ENCODE measurements around the gene PTPRN2. TPM values are rescaled to one million over a fixed set of nuclear protein-coding genes. Genes with fewer than 3 reads are reported as not detected.

PTPRN2 gene
- polyA plus RNA-seq, 4 donors, result 1.6 to 11.7 (median 4.0) TPM

- no peak overlapping the region for H3K27ac ChIP-seq (ENCODE audit: low read depth in 1 of 3, low read length in 2 of 3)
- H3K4me3 ChIP-seq (ENCODE audit: low read depth in 1 of 3, low read length in 3 of 3), result no peak overlapping the region
- no peaks in the 10 kb centered on the region for H3K4me1 ChIP-seq (ENCODE audit: control insufficient read depth in 3 of 3, insufficient read depth in 2 of 3, low read depth in 1 of 3, low read length in 2 of 3)
- H3K27me3 ChIP-seq (ENCODE audit: control insufficient read depth in 3 of 3, insufficient read depth in 3 of 3, low read length in 3 of 3), result no peaks in the 10 kb centered on the region
- no peaks in the 10 kb centered on the region for H3K36me3 ChIP-seq (ENCODE audit: control insufficient read depth in 3 of 3, insufficient read depth in 2 of 3, low read depth in 1 of 3, low read length in 3 of 3)
- H3K9me3 ChIP-seq (ENCODE audit: control insufficient read depth in 2 of 2, insufficient read depth in 1 of 2, low read depth in 1 of 2, low read length in 1 of 2), result peaks cover 0 to 3% of the 10 kb centered on the region in 2 donors
- WGBS, 3 donors, result 85 to 92% (median 85%) methylated on average over 48 of the region's 48 CpGs
- FAIRE-seq (no peak), DNase-seq (no peak)
Observed at GRCh38 chr7:157757776-157758467, 829.7 kb downstream of the PTPRN2 start.

DNA sequence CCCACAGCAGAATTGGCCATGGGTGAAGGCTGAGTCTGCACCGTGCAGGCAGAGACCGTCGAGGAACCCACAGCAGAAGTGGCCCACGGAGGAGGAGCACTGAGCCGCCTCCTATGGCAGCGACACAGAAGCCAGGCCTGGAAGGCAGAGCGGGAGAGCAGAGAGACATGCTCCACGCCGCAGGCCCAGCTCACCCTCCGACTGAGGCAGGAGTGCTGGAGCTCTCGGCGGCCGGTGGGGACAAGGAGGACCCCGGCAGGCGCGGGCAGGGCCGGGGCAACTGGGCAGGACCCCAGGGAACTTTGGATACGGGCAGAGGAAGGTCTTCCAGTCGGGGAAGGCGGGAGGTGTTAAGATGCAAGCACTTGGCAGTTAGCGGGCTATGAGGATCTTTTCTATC is 830.4 kb downstream of the PTPRN2 start:
- WGBS, 3 donors, result 85 to 93% (median 87%) methylated on average over 19 to 21 of the region's 21 CpGs
- DNase-seq (no peak), FAIRE-seq (no peak)
- no peak overlapping the region for H3K4me3 ChIP-seq (ENCODE audit: low read depth in 1 of 3, low read length in 3 of 3)
- H3K27me3 ChIP-seq (ENCODE audit: control insufficient read depth in 3 of 3, insufficient read depth in 3 of 3, low read length in 3 of 3), result no peaks in the 10 kb centered on the region
- H3K4me1 ChIP-seq (ENCODE audit: control insufficient read depth in 3 of 3, insufficient read depth in 2 of 3, low read depth in 1 of 3, low read length in 2 of 3), result no peaks in the 10 kb centered on the region
- no peaks in the 10 kb centered on the region for H3K9me3 ChIP-seq (ENCODE audit: control insufficient read depth in 2 of 2, insufficient read depth in 1 of 2, low read depth in 1 of 2, low read length in 1 of 2)
- H3K27ac ChIP-seq (ENCODE audit: low read depth in 1 of 3, low read length in 2 of 3), result no peak overlapping the region
- H3K36me3 ChIP-seq (ENCODE audit: control insufficient read depth in 3 of 3, insufficient read depth in 2 of 3, low read depth in 1 of 3, low read length in 3 of 3), result no peaks in the 10 kb centered on the region

DNA sequence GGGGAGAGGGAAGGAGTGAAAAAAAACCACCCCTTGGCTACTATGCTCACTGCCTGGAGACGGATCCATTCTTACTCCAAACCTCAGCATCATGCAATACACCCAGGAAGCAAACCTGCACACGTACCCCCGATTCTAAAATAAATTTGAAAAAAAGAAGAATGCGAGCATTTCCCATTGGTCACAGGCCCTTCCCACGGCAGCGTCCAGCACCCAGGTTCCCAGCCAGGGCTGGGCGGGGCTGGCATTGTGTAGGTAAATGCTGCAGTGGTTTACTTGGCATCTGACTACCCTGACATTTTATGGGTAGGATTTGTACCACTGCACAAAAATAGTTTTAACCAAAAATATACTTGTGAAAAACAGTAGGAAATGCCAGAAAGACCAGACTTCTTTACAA is 831.9 kb downstream of the PTPRN2 start:
- Histone ChIP-seq H3K4me3 (ENCODE audit: low read depth in 1 of 3, low read length in 3 of 3) (no peak overlapping the region), H3K4me1 (ENCODE audit: control insufficient read depth in 3 of 3, insufficient read depth in 2 of 3, low read depth in 1 of 3, low read length in 2 of 3) (no peaks in the 10 kb centered on the region), H3K27me3 (ENCODE audit: control insufficient read depth in 3 of 3, insufficient read depth in 3 of 3, low read length in 3 of 3) (no peaks in the 10 kb centered on the region), H3K27ac (ENCODE audit: low read depth in 1 of 3, low read length in 2 of 3) (no peak overlapping the region), H3K36me3 (ENCODE audit: control insufficient read depth in 3 of 3, insufficient read depth in 2 of 3, low read depth in 1 of 3, low read length in 3 of 3) (no peaks in the 10 kb centered on the region), H3K9me3 (ENCODE audit: control insufficient read depth in 2 of 2, insufficient read depth in 1 of 2, low read depth in 1 of 2, low read length in 1 of 2) (no peaks in the 10 kb centered on the region)
- WGBS, 3 donors, result 86 to 91% (median 90%) methylated on average over 7 of the region's 7 CpGs
- FAIRE-seq, result no peak
- DNase-seq, result no peak

- Histone ChIP-seq H3K27me3 (ENCODE audit: control insufficient read depth in 3 of 3, insufficient read depth in 3 of 3, low read length in 3 of 3) (no peaks in the 10 kb centered on the region), H3K4me3 (ENCODE audit: low read depth in 1 of 3, low read length in 3 of 3) (no peak overlapping the region), H3K27ac (ENCODE audit: low read depth in 1 of 3, low read length in 2 of 3) (no peak overlapping the region), H3K9me3 (ENCODE audit: control insufficient read depth in 2 of 2, insufficient read depth in 1 of 2, low read depth in 1 of 2, low read length in 1 of 2) (no peaks in the 10 kb centered on the region), H3K4me1 (ENCODE audit: control insufficient read depth in 3 of 3, insufficient read depth in 2 of 3, low read depth in 1 of 3, low read length in 2 of 3) (no peaks in the 10 kb centered on the region), H3K36me3 (ENCODE audit: control insufficient read depth in 3 of 3, insufficient read depth in 2 of 3, low read depth in 1 of 3, low read length in 3 of 3) (no peaks in the 10 kb centered on the region)
- no peak for FAIRE-seq
- no peak for DNase-seq
- 82 to 88% (median 84%) methylated on average over 8 to 9 of the region's 9 CpGs for WGBS, 3 donors
Observed at GRCh38 chr7:157754416-157754790, 833.2 kb downstream of the PTPRN2 start.

- 86 to 87% (median 87%) methylated on average over 21 of the region's 21 CpGs for WGBS, 3 donors
- H3K36me3 ChIP-seq (ENCODE audit: control insufficient read depth in 3 of 3, insufficient read depth in 2 of 3, low read depth in 1 of 3, low read length in 3 of 3), result no peaks in the 10 kb centered on the region
- no peaks in the 10 kb centered on the region for H3K9me3 ChIP-seq (ENCODE audit: control insufficient read depth in 2 of 2, insufficient read depth in 1 of 2, low read depth in 1 of 2, low read length in 1 of 2)
- no peak overlapping the region for H3K27ac ChIP-seq (ENCODE audit: low read depth in 1 of 3, low read length in 2 of 3)
- DNase-seq, result no peak
- H3K4me3 ChIP-seq (ENCODE audit: low read depth in 1 of 3, low read length in 3 of 3), result no peak overlapping the region
- FAIRE-seq, result no peak
- no peaks in the 10 kb centered on the region for H3K4me1 ChIP-seq (ENCODE audit: control insufficient read depth in 3 of 3, insufficient read depth in 2 of 3, low read depth in 1 of 3, low read length in 2 of 3)
- H3K27me3 ChIP-seq (ENCODE audit: control insufficient read depth in 3 of 3, insufficient read depth in 3 of 3, low read length in 3 of 3), result no peaks in the 10 kb centered on the region
Observed at GRCh38 chr7:157753713-157754415, 833.8 kb downstream of the PTPRN2 start.

DNA sequence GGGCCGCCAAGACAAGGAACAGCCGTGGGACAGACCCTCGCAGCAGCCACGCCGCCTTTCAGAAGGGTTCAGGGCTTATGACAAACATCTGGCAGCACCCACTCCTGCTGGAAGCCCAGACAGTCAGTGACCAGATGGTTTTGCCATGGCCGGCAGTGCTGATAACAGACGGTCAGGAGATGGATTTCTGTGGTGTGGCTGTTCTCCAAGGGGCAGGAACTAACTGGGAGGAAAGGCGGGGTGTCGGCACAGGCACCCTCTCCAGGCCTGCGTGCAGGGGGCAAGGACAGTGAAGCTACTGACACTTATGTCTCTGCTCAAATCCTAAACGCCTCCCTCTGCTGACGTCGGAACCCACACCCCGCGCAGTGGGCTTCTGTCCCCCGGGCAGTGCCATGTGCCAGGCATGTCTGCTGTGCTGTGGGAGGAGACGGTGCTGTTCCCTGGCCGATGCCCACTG is 834.8 kb downstream of the PTPRN2 start:
- 76 to 86% (median 83%) methylated on average over 17 to 18 of the region's 18 CpGs for WGBS, 3 donors
- FAIRE-seq (no peak), DNase-seq (no peak)
- H3K4me3 ChIP-seq (ENCODE audit: low read depth in 1 of 3, low read length in 3 of 3), result no peak overlapping the region
- no peaks in the 10 kb centered on the region for H3K36me3 ChIP-seq (ENCODE audit: control insufficient read depth in 3 of 3, insufficient read depth in 2 of 3, low read depth in 1 of 3, low read length in 3 of 3)
- no peaks in the 10 kb centered on the region for H3K9me3 ChIP-seq (ENCODE audit: control insufficient read depth in 2 of 2, insufficient read depth in 1 of 2, low read depth in 1 of 2, low read length in 1 of 2)
- no peak overlapping the region for H3K27ac ChIP-seq (ENCODE audit: low read depth in 1 of 3, low read length in 2 of 3)
- H3K4me1 ChIP-seq (ENCODE audit: control insufficient read depth in 3 of 3, insufficient read depth in 2 of 3, low read depth in 1 of 3, low read length in 2 of 3), result no peaks in the 10 kb centered on the region
- no peaks in the 10 kb centered on the region for H3K27me3 ChIP-seq (ENCODE audit: control insufficient read depth in 3 of 3, insufficient read depth in 3 of 3, low read length in 3 of 3)

- Histone ChIP-seq H3K4me3 (ENCODE audit: low read depth in 1 of 3, low read length in 3 of 3) (no peak overlapping the region), H3K27me3 (ENCODE audit: control insufficient read depth in 3 of 3, insufficient read depth in 3 of 3, low read length in 3 of 3) (no peaks in the 10 kb centered on the region), H3K4me1 (ENCODE audit: control insufficient read depth in 3 of 3, insufficient read depth in 2 of 3, low read depth in 1 of 3, low read length in 2 of 3) (no peaks in the 10 kb centered on the region), H3K36me3 (ENCODE audit: control insufficient read depth in 3 of 3, insufficient read depth in 2 of 3, low read depth in 1 of 3, low read length in 3 of 3) (no peaks in the 10 kb centered on the region), H3K27ac (ENCODE audit: low read depth in 1 of 3, low read length in 2 of 3) (no peak overlapping the region), H3K9me3 (ENCODE audit: control insufficient read depth in 2 of 2, insufficient read depth in 1 of 2, low read depth in 1 of 2, low read length in 1 of 2) (no peaks in the 10 kb centered on the region)
- FAIRE-seq, result no peak
- no peak for DNase-seq
- 86 to 89% (median 88%) methylated on average over 27 of the region's 27 CpGs for WGBS, 3 donors
Observed at GRCh38 chr7:157751951-157752673, 835.5 kb downstream of the PTPRN2 start.

DNA sequence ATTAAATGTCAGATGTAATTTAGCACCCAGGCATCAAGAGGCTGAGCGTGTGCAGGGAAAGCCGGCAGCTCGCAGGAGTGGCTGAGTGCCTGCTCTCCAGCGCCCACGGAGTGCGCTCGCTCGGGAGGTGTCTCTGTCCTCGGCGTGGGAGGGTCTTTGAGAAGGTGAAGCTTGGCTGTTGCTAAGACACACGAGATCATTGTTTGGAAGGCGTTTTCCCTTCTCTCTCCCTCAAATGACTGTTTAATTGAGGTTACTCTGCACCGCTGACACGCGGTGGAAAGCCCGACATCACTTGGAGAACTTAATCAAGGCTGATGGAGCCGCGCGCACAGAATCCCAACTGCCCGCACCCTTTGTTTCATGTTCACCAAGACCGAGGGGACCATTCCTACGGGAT is 836.2 kb downstream of the PTPRN2 start:
- DNase-seq (no peak), FAIRE-seq (no peak)
- Histone ChIP-seq H3K27ac (ENCODE audit: low read depth in 1 of 3, low read length in 2 of 3) (no peak overlapping the region), H3K27me3 (ENCODE audit: control insufficient read depth in 3 of 3, insufficient read depth in 3 of 3, low read length in 3 of 3) (no peaks in the 10 kb centered on the region), H3K4me1 (ENCODE audit: control insufficient read depth in 3 of 3, insufficient read depth in 2 of 3, low read depth in 1 of 3, low read length in 2 of 3) (no peaks in the 10 kb centered on the region), H3K36me3 (ENCODE audit: control insufficient read depth in 3 of 3, insufficient read depth in 2 of 3, low read depth in 1 of 3, low read length in 3 of 3) (no peaks in the 10 kb centered on the region), H3K4me3 (ENCODE audit: low read depth in 1 of 3, low read length in 3 of 3) (no peak overlapping the region), H3K9me3 (ENCODE audit: control insufficient read depth in 2 of 2, insufficient read depth in 1 of 2, low read depth in 1 of 2, low read length in 1 of 2) (no peaks in the 10 kb centered on the region)
- 85 to 89% (median 86%) methylated on average over 22 of the region's 22 CpGs for WGBS, 3 donors
